ENCODE measurements around the gene FHOD3.
"Not testable (repeated sequence)": the region's sequence is repeated elsewhere in the genome, so short reads cannot be mapped to it uniquely, and the experiment has no call there.

The FHOD3 gene

GRCh38 chr18:36455931-36456330 is 158.4 kb downstream of the FHOD3 start:
- no peak for DNase-seq

- DNase-seq: no peak
These were observed 159.1 kb downstream of the FHOD3 start for GRCh38 chr18:36456622-36457021.

GRCh38 chr18:36457683-36458082 is 160.2 kb downstream of the FHOD3 start:
- DNase-seq: no peak

- DNase-seq: no peak
These were observed 160.8 kb downstream of the FHOD3 start for GRCh38 chr18:36458306-36458705.

GRCh38 chr18:36459203-36459602 is 161.7 kb downstream of the FHOD3 start:
- no peak for DNase-seq

- DNase-seq: no peak
These were observed 162.3 kb downstream of the FHOD3 start for GRCh38 chr18:36459786-36460185.

- no peak for DNase-seq
These were observed 162.9 kb downstream of the FHOD3 start for GRCh38 chr18:36460324-36460850.

- DNase-seq: no peak
These were observed 163.3 kb downstream of the FHOD3 start for GRCh38 chr18:36460854-36461253.

GRCh38 chr18:36461551-36461987 is 164.1 kb downstream of the FHOD3 start:
- no peak for DNase-seq

- not testable (repeated sequence) for DNase-seq
These were observed 166.0 kb downstream of the FHOD3 start for GRCh38 chr18:36463516-36463915.

- no peak for DNase-seq
These were observed 166.7 kb downstream of the FHOD3 start for GRCh38 chr18:36464126-36464651.

GRCh38 chr18:36465276-36465675 is 167.8 kb downstream of the FHOD3 start:
- no peak for DNase-seq

GRCh38 chr18:36465970-36466369 is 168.5 kb downstream of the FHOD3 start:
- no peak for DNase-seq

GRCh38 chr18:36467614-36468013 is 170.1 kb downstream of the FHOD3 start:
- DNase-seq: no peak

- DNase-seq: no peak
These were observed 170.6 kb downstream of the FHOD3 start for GRCh38 chr18:36468161-36468560.

GRCh38 chr18:36469461-36469860 is 171.9 kb downstream of the FHOD3 start:
- DNase-seq: no peak

GRCh38 chr18:36470896-36471295 is 173.4 kb downstream of the FHOD3 start:
- no peak for DNase-seq

GRCh38 chr18:36471393-36471792 is 173.9 kb downstream of the FHOD3 start:
- DNase-seq: no peak

GRCh38 chr18:36476433-36476832 is 178.9 kb downstream of the FHOD3 start:
- DNase-seq: no peak

GRCh38 chr18:36477776-36478175 is 180.3 kb downstream of the FHOD3 start:
- DNase-seq: no peak

- DNase-seq: no peak
These were observed 183.7 kb downstream of the FHOD3 start for GRCh38 chr18:36481201-36481657.

- no peak for DNase-seq
These were observed 184.4 kb downstream of the FHOD3 start for GRCh38 chr18:36481935-36482334.

GRCh38 chr18:36484591-36484990 is 187.1 kb downstream of the FHOD3 start:
- no peak for DNase-seq

- no peak for DNase-seq
These were observed 188.3 kb downstream of the FHOD3 start for GRCh38 chr18:36485772-36486171.

- DNase-seq: no peak
These were observed 190.6 kb downstream of the FHOD3 start for GRCh38 chr18:36488131-36488530.
